Measurements from ENCODE around the gene FBF1. TPM values are rescaled to one million over a fixed set of nuclear protein-coding genes. Genes with fewer than 3 reads are reported as not detected.

The FBF1 gene
- polyA plus RNA-seq, 1 donor from 2014 or later, result 13.5 TPM

DNA sequence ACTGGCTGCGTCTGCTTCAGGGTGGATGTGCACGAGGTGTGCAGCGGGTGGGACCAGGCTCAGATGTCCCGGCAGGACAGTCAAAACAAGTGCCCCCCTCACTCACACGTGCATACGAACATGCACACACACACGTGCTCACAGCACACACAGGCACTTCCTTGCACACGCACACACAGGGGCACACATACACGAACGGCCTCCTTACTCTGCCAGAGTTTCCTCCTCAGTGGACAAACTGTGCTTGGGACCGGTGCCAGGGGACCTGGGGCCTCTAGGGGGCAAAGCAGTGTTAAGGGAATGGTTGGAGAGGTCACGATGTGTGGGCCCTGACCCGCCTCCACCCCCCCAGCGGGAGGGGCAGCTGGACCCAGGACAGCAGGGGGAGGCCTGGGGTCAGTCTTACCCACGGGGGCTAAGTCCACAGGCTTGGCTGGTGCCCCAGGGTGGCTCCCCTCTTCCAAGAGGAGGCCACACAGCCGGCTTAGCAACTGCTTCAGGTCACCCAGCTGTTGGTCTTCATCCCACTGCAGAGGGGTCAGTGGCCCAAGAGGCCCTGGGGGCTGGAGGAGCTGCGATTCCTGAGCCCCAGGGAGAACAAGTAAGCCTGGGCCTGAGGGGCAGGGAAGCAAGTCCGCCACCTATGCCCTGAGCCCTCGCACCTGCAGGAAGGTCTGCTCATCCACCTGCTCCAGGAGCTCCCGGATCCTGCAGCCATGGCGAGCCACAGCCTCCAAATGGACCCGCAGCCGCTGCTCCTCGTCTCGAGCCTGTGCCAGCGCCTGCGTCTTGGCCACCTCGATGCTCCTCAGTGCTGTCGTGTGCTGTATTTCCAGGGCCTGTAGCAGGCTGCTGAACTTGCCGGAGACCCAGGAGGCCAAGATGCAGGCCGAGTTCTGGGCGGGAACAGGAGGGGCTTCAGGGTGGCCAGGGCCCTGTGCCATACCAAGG is 49.0 kb downstream of the FBF1 start:
- Histone ChIP-seq H3K4me3 (ENCODE audit: low read length) (no peak overlapping the region), H3K9ac (ENCODE audit: low read length) (no peak overlapping the region), H3K27ac (ENCODE audit: low read length) (no peak overlapping the region), H3K36me3 (ENCODE audit: insufficient read depth, low read length) (no peaks in the 10 kb centered on the region), H3K27me3 (ENCODE audit: insufficient read depth, low read depth, low read length) (no peaks in the 10 kb centered on the region), H3K4me2 (ENCODE audit: low read length) (no peak overlapping the region), H4K20me1 (ENCODE audit: insufficient read depth) (no peaks in the 10 kb centered on the region), H3F3A (ENCODE audit: insufficient read depth, low read length, poor library complexity, severe bottlenecking) (no peaks in the 10 kb centered on the region), H2AFZ (ENCODE audit: low read depth, low read length) (no peak overlapping the region), H3K9me3 (ENCODE audit: low read length) (no peaks in the 10 kb centered on the region), H3K9me2 (ENCODE audit: insufficient read depth, low read length) (no peaks in the 10 kb centered on the region), H3K79me2 (replicated peaks; ENCODE audit: insufficient read depth, low read length) (no peaks in the 10 kb centered on the region)
- TF ChIP-seq TAF1 (IDR thresholded peaks at IDR 0.05; ENCODE audit: low read depth), result no peak
- no peak for TF ChIP-seq RAD21 (conservative IDR thresholded peaks at IDR 0.05)
- TF ChIP-seq SMC3 (conservative IDR thresholded peaks at IDR 0.05; ENCODE audit: poor library complexity), result no peak
- TF ChIP-seq EZH2 (IDR thresholded peaks at IDR 0.05; ENCODE audit: borderline replicate concordance, insufficient read depth, low read length, poor library complexity, severe bottlenecking), result no peak

DNA sequence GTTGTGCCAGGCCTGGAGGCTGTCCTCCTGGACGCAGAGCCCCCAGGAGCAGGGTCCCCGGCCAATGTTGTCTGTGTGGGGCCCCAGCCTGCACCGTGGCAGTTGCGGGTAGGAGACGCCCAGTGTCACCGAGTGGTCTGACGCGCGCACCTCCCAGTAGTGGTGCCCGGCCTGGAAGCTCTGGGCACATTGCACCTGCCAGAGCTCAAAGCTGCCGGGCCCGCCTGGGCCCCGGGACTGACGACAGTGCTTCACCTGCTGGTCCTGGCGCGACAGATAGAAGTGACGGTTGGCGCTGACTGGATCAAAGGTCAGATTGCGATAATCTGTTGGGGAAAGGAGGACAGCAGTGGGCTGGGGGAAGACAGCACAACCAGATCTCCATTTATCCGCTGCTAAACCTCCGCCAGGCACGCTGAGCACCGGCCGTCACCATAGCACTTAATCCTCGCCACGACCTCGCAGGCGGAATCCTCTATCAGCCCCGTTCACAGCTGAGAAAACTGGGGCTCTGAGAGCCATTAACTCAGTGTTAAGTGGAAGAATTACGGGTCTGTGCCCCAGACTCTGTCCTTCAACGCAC is 49.7 kb downstream of the FBF1 start:
- Histone ChIP-seq H3K9me3 (ENCODE audit: low read length) (no peaks in the 10 kb centered on the region), H3K4me3 (ENCODE audit: low read length) (no peak overlapping the region), H3F3A (ENCODE audit: insufficient read depth, low read length, poor library complexity, severe bottlenecking) (no peaks in the 10 kb centered on the region), H3K27me3 (ENCODE audit: insufficient read depth, low read depth, low read length) (no peaks in the 10 kb centered on the region), H3K4me2 (ENCODE audit: low read length) (no peak overlapping the region), H3K27ac (ENCODE audit: low read length) (no peak overlapping the region), H3K79me2 (replicated peaks; ENCODE audit: insufficient read depth, low read length) (no peaks in the 10 kb centered on the region), H2AFZ (ENCODE audit: low read depth, low read length) (no peak overlapping the region), H3K36me3 (ENCODE audit: insufficient read depth, low read length) (no peaks in the 10 kb centered on the region), H4K20me1 (ENCODE audit: insufficient read depth) (no peaks in the 10 kb centered on the region), H3K9ac (ENCODE audit: low read length) (no peak overlapping the region), H3K9me2 (ENCODE audit: insufficient read depth, low read length) (no peaks in the 10 kb centered on the region)
- TF ChIP-seq RAD21 (conservative IDR thresholded peaks at IDR 0.05) (no peak), EZH2 (IDR thresholded peaks at IDR 0.05; ENCODE audit: borderline replicate concordance, insufficient read depth, low read length, poor library complexity, severe bottlenecking) (no peak), MXI1 (conservative IDR thresholded peaks at IDR 0.05; ENCODE audit: poor library complexity, severe bottlenecking) (no peak), EP300 (conservative IDR thresholded peaks at IDR 0.05; ENCODE audit: poor library complexity, severe bottlenecking) (no peak), POLR2AphosphoS5 (IDR thresholded peaks at IDR 0.05) (no peak), TAF1 (IDR thresholded peaks at IDR 0.05; ENCODE audit: low read depth) (no peak), SMC3 (conservative IDR thresholded peaks at IDR 0.05; ENCODE audit: poor library complexity) (no peak)
- TF ChIP-seq, protein P1, sequence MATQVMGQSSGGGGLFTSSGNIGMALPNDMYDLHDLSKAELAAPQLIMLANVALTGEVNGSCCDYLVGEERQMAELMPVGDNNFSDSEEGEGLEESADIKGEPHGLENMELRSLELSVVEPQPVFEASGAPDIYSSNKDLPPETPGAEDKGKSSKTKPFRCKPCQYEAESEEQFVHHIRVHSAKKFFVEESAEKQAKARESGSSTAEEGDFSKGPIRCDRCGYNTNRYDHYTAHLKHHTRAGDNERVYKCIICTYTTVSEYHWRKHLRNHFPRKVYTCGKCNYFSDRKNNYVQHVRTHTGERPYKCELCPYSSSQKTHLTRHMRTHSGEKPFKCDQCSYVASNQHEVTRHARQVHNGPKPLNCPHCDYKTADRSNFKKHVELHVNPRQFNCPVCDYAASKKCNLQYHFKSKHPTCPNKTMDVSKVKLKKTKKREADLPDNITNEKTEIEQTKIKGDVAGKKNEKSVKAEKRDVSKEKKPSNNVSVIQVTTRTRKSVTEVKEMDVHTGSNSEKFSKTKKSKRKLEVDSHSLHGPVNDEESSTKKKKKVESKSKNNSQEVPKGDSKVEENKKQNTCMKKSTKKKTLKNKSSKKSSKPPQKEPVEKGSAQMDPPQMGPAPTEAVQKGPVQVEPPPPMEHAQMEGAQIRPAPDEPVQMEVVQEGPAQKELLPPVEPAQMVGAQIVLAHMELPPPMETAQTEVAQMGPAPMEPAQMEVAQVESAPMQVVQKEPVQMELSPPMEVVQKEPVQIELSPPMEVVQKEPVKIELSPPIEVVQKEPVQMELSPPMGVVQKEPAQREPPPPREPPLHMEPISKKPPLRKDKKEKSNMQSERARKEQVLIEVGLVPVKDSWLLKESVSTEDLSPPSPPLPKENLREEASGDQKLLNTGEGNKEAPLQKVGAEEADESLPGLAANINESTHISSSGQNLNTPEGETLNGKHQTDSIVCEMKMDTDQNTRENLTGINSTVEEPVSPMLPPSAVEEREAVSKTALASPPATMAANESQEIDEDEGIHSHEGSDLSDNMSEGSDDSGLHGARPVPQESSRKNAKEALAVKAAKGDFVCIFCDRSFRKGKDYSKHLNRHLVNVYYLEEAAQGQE (IDR thresholded peaks at IDR 0.05; ENCODE audit: borderline replicate concordance), result no peak
- TF ChIP-seq, protein P2, sequence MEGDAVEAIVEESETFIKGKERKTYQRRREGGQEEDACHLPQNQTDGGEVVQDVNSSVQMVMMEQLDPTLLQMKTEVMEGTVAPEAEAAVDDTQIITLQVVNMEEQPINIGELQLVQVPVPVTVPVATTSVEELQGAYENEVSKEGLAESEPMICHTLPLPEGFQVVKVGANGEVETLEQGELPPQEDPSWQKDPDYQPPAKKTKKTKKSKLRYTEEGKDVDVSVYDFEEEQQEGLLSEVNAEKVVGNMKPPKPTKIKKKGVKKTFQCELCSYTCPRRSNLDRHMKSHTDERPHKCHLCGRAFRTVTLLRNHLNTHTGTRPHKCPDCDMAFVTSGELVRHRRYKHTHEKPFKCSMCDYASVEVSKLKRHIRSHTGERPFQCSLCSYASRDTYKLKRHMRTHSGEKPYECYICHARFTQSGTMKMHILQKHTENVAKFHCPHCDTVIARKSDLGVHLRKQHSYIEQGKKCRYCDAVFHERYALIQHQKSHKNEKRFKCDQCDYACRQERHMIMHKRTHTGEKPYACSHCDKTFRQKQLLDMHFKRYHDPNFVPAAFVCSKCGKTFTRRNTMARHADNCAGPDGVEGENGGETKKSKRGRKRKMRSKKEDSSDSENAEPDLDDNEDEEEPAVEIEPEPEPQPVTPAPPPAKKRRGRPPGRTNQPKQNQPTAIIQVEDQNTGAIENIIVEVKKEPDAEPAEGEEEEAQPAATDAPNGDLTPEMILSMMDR (IDR thresholded peaks at IDR 0.05; ENCODE audit: poor library complexity, severe bottlenecking), result no peak
